IMR-90 (cell line): Measurements from ENCODE around the gene ISX.

Experiments used
- BHLHE40 ChIP-seq: fragments of 150-350 bp; IDR thresholded peaks from 2 replicates; pipeline ENCODE4 v1.6.1; 2016; ENCODE audit warnings: mild to moderate bottlenecking, low read depth, low read length
- CEBPB ChIP-seq: IDR thresholded peaks from 2 replicates; pipeline ENCODE4 v1.6.1; 2012; ENCODE audit warnings: low read depth, low read length, improper control_type of control experiment
- RFX5 ChIP-seq: IDR thresholded peaks from 2 replicates; pipeline ENCODE4 v1.8.0; 2012; ENCODE audit warnings: low read depth, mild to moderate bottlenecking, low read length, moderate library complexity
- SMC3 ChIP-seq: fragments of 150-350 bp; IDR thresholded peaks from 2 replicates; pipeline ENCODE4 v1.6.1; 2016; ENCODE audit warnings: low read depth, mild to moderate bottlenecking, antibody characterized with exemption, low read length, moderate library complexity
- TF ChIP-seq, protein P1 (sequence below): conservative IDR thresholded peaks from 2 replicates; pipeline ENCODE4 v1.5.1; 2012; ENCODE audit warnings: mild to moderate bottlenecking, low read depth, low read length, improper control_type of control experiment
- TF ChIP-seq, protein P2 (sequence below): fragments of 150-350 bp; IDR thresholded peaks from 2 replicates; pipeline ENCODE4 v1.6.1; 2017; ENCODE audit warnings: mild to moderate bottlenecking, antibody characterized with exemption, low read length, low read depth

DNA sequence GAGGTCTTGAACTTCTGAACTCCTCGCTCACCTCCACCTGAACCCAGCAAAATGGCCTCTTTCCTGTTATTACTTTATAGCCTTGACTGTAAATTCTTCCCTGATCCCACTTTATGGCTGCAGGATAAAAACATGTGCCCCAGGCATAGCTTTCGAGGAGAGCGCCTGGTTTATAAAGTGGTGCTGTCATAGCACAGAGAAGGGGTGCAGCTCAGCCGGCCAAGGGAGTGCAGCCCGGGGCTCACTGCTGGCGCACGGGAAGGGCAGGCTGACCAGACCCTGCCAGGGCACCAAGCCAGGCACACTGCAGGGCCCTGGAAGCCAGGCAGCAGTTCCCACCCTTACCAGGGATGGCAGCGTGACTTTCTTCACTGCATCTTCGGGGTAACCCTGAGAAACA is 50.9 kb downstream of the ISX start:
- TF ChIP-seq CEBPB (no peak), RFX5 (no peak), BHLHE40 (no peak), SMC3 (no peak)
- TF ChIP-seq, protein P1, sequence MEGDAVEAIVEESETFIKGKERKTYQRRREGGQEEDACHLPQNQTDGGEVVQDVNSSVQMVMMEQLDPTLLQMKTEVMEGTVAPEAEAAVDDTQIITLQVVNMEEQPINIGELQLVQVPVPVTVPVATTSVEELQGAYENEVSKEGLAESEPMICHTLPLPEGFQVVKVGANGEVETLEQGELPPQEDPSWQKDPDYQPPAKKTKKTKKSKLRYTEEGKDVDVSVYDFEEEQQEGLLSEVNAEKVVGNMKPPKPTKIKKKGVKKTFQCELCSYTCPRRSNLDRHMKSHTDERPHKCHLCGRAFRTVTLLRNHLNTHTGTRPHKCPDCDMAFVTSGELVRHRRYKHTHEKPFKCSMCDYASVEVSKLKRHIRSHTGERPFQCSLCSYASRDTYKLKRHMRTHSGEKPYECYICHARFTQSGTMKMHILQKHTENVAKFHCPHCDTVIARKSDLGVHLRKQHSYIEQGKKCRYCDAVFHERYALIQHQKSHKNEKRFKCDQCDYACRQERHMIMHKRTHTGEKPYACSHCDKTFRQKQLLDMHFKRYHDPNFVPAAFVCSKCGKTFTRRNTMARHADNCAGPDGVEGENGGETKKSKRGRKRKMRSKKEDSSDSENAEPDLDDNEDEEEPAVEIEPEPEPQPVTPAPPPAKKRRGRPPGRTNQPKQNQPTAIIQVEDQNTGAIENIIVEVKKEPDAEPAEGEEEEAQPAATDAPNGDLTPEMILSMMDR = no peak
- TF ChIP-seq, protein P2, sequence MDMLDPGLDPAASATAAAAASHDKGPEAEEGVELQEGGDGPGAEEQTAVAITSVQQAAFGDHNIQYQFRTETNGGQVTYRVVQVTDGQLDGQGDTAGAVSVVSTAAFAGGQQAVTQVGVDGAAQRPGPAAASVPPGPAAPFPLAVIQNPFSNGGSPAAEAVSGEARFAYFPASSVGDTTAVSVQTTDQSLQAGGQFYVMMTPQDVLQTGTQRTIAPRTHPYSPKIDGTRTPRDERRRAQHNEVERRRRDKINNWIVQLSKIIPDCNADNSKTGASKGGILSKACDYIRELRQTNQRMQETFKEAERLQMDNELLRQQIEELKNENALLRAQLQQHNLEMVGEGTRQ = no peak
